ENCODE results near the gene RNF39. TPM values are rescaled to one million over a fixed set of nuclear protein-coding genes. Genes with fewer than 3 reads are reported as not detected.

RNF39 gene
- total and polyA plus RNA-seq, 2 of the 13 experiments (the other 11 are each of a cell fraction or from before 2014, with no cell fraction given) = 0.13 to 1.8 TPM

DNA sequence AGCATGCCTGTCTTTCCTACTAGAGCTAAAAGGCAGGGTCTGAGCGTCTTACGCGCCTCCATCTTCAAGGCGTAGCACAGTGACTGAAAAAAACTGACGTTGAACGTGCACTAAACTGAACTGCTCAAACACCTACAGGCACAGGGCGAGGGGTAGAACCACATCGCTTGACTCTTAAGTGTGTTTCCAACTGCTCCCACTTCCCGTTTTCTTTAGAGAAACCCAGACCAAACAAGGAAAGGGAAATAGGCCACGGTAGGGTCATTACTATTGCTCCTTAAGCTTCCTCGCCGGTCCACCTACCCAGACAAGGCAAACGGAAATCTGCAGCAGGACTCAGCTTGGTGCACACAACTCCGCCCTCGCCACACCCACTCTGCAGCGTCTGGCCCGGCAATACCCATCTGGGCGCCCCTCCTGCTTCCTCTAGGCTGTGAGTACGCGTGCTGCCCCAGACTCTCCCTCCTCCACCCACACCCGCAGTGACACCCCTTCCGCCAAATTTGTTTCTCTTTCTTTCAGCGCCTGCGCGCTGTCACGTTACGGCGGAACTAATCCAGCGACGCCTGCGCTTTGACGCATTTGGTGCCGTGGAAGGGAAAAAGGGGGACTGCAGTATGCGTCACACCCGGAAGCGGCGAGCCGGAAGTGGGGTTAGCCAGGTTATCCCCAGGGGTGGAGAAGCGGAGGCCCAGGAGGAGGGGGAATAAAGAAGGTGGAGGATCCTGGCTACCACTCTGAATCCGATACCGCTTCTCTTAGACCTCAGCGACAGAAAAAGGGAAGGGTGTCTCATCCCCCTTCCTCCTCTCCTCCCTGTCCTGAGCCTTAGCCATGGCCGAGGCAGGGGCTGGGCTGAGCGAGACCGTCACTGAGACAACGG, 8.8 kb downstream of the RNF39 start, which contains the start of gene PPP1R11 (continued):
- TF ChIP-seq ZNF335 (CRISPR knock-in tag; IDR thresholded peaks at IDR 0.05) (no peak), ZNF570 (CRISPR knock-in tag; IDR thresholded peaks at IDR 0.05; ENCODE audit: borderline replicate concordance) (no peak), NFIB (CRISPR knock-in tag; IDR thresholded peaks at IDR 0.05; ENCODE audit: borderline replicate concordance) (no peak), ZBTB42 (CRISPR knock-in tag; IDR thresholded peaks at IDR 0.05) (0 out of 2 replicates have a peak, but pooled peaks have one; percentile 17), MTA1 (CRISPR knock-in tag; IDR thresholded peaks at IDR 0.05; ENCODE audit: borderline replicate concordance) (peak; percentile 46; the same call in 1 of the 2 replicates), KMT2A (CRISPR knock-in tag; IDR thresholded peaks at IDR 0.05) (peak; percentile 84), HMG20A (CRISPR knock-in tag; IDR thresholded peaks at IDR 0.05; ENCODE audit: borderline replicate concordance) (no peak; the same call in 1 of the 2 replicates), SUZ12 (IDR thresholded peaks at IDR 0.05; ENCODE audit: low read depth, low read length) (no peak), MXI1 (IDR thresholded peaks at IDR 0.05; ENCODE audit: borderline replicate concordance, low read depth, low read length) (peak; percentile 98; the same call in 2 of the 3 replicates), ZC3H4 (CRISPR knock-in tag; IDR thresholded peaks at IDR 0.05; ENCODE audit: borderline replicate concordance) (peak; percentile 26; the same call in 1 of the 2 replicates), PRMT3 (CRISPR knock-in tag; IDR thresholded peaks at IDR 0.05; ENCODE audit: borderline replicate concordance, low read depth) (no peak), SOX5 (CRISPR knock-in tag; IDR thresholded peaks at IDR 0.05; ENCODE audit: borderline replicate concordance) (peak; percentile 63; the same call in 1 of the 2 replicates), SAP130 (CRISPR knock-in tag; IDR thresholded peaks at IDR 0.05; ENCODE audit: low read depth) (peak; percentile 99), AHR (CRISPR knock-in tag; IDR thresholded peaks at IDR 0.05) (peak; percentile 72), JUN (CRISPR knock-in tag; IDR thresholded peaks at IDR 0.05) (peak; percentile 84), SMC3 (IDR thresholded peaks at IDR 0.05; ENCODE audit: low read length) (no peak), KDM5B (CRISPR knock-in tag; IDR thresholded peaks at IDR 0.05; ENCODE audit: borderline replicate concordance) (peak; percentile 85)
- TF ChIP-seq, protein P1, sequence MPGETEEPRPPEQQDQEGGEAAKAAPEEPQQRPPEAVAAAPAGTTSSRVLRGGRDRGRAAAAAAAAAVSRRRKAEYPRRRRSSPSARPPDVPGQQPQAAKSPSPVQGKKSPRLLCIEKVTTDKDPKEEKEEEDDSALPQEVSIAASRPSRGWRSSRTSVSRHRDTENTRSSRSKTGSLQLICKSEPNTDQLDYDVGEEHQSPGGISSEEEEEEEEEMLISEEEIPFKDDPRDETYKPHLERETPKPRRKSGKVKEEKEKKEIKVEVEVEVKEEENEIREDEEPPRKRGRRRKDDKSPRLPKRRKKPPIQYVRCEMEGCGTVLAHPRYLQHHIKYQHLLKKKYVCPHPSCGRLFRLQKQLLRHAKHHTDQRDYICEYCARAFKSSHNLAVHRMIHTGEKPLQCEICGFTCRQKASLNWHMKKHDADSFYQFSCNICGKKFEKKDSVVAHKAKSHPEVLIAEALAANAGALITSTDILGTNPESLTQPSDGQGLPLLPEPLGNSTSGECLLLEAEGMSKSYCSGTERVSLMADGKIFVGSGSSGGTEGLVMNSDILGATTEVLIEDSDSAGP (CRISPR knock-in tag; IDR thresholded peaks at IDR 0.05; ENCODE audit: borderline replicate concordance) = peak; percentile 96
- TF ChIP-seq, protein P2, sequence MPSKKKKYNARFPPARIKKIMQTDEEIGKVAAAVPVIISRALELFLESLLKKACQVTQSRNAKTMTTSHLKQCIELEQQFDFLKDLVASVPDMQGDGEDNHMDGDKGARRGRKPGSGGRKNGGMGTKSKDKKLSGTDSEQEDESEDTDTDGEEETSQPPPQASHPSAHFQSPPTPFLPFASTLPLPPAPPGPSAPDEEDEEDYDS (CRISPR knock-in tag; IDR thresholded peaks at IDR 0.05) = peak; percentile 71
- TF ChIP-seq, protein P3, sequence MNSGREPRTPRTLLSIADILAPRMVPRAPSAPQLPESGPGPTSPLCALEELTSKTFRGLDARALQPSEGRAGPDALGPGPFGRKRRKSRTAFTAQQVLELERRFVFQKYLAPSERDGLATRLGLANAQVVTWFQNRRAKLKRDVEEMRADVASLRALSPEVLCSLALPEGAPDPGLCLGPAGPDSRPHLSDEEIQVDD (CRISPR knock-in tag; IDR thresholded peaks at IDR 0.05; ENCODE audit: borderline replicate concordance) = no peak
- TF ChIP-seq, protein P4, sequence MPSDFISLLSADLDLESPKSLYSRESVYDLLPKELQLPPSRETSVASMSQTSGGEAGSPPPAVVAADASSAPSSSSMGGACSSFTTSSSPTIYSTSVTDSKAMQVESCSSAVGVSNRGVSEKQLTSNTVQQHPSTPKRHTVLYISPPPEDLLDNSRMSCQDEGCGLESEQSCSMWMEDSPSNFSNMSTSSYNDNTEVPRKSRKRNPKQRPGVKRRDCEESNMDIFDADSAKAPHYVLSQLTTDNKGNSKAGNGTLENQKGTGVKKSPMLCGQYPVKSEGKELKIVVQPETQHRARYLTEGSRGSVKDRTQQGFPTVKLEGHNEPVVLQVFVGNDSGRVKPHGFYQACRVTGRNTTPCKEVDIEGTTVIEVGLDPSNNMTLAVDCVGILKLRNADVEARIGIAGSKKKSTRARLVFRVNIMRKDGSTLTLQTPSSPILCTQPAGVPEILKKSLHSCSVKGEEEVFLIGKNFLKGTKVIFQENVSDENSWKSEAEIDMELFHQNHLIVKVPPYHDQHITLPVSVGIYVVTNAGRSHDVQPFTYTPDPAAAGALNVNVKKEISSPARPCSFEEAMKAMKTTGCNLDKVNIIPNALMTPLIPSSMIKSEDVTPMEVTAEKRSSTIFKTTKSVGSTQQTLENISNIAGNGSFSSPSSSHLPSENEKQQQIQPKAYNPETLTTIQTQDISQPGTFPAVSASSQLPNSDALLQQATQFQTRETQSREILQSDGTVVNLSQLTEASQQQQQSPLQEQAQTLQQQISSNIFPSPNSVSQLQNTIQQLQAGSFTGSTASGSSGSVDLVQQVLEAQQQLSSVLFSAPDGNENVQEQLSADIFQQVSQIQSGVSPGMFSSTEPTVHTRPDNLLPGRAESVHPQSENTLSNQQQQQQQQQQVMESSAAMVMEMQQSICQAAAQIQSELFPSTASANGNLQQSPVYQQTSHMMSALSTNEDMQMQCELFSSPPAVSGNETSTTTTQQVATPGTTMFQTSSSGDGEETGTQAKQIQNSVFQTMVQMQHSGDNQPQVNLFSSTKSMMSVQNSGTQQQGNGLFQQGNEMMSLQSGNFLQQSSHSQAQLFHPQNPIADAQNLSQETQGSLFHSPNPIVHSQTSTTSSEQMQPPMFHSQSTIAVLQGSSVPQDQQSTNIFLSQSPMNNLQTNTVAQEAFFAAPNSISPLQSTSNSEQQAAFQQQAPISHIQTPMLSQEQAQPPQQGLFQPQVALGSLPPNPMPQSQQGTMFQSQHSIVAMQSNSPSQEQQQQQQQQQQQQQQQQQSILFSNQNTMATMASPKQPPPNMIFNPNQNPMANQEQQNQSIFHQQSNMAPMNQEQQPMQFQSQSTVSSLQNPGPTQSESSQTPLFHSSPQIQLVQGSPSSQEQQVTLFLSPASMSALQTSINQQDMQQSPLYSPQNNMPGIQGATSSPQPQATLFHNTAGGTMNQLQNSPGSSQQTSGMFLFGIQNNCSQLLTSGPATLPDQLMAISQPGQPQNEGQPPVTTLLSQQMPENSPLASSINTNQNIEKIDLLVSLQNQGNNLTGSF (CRISPR knock-in tag; IDR thresholded peaks at IDR 0.05) = no peak

Data from HepG2 (cell line).